PC-3 (cell line): ENCODE results near the gene FOXJ3. TPM values are rescaled to one million over a fixed set of nuclear protein-coding genes. Genes with fewer than 3 reads are reported as not detected.
A peak's percentile ranks its signal among the peaks of the same experiment; 100 is the strongest.

ENCODE experiments used
- ATAC-seq: fragments of 200-7000 bp; cut with Tn5 transposase; 2 replicates; pipeline ENCODE4 v1.9.1; 2020; ENCODE audit warnings: mild to moderate bottlenecking, moderate library complexity
- BruUV-seq: library from RNA; stranded (reverse); fragments of 400-500 nt; replicated peaks from 2 replicates; lab custom pipeline; 2021; lab: Mats Ljungman, UMichigan
- CTCF ChIA-PET: fragments of 300-600 bp; sonication (Branson Sonifier 250); formaldehyde crosslinking; loops from one replicate; lab custom pipeline; 2022; ENCODE audit warnings: antibody characterized with exemption; lab: Charles Lee
- POLR2A ChIA-PET: fragments of 300-600 bp; sonication (Branson Sonifier 250); formaldehyde crosslinking; loops from one replicate; lab custom pipeline; 2022; ENCODE audit warnings: antibody characterized with exemption; ENCODE audit not compliant: unreplicated experiment; lab: Charles Lee
- DNase-seq: peaks from one replicate; pipeline ENCODE4 v3.0.0-alpha.2; 2015
- H2AFZ ChIP-seq: fragments of 300-600 bp; sonication (generic); 2 replicates; pipeline ENCODE4 v1.6.0; 2016; ENCODE audit warnings: antibody characterized with exemption, low read length
- H3F3A ChIP-seq: fragments of 300-600 bp; sonication (generic); one replicate; pipeline ENCODE4 v1.6.0; 2017; ENCODE audit warnings: antibody characterized with exemption, low read length, control low read depth, mild to moderate bottlenecking; ENCODE audit not compliant: unreplicated experiment
- H3K27ac ChIP-seq: fragments of 300-600 bp; sonication (generic); 2 replicates; pipeline ENCODE4 v1.5.1; 2016; ENCODE audit warnings: mild to moderate bottlenecking, low read length
- H3K27me3 ChIP-seq: fragments of 300-600 bp; sonication (generic); 2 replicates; pipeline ENCODE4 v1.6.1; 2016; ENCODE audit warnings: low read length, mixed read lengths
- H3K36me3 ChIP-seq: fragments of 300-600 bp; sonication (generic); 2 replicates; pipeline ENCODE4 v1.6.1; 2016; ENCODE audit warnings: low read depth, mixed run types, low read length, mixed read lengths
- H3K4me1 ChIP-seq: fragments of 300-600 bp; sonication (generic); 2 replicates; pipeline ENCODE4 v1.5.1; 2016; ENCODE audit warnings: low read length; ENCODE audit not compliant: insufficient read depth
- H3K4me2 ChIP-seq: fragments of 300-600 bp; sonication (generic); 2 replicates; pipeline ENCODE4 v1.6.0; 2016; ENCODE audit warnings: low read length
- H3K4me3 ChIP-seq: fragments of 300-600 bp; sonication (generic); 2 replicates; pipeline ENCODE4 v1.5.1; 2016; ENCODE audit warnings: mild to moderate bottlenecking, low read length, mixed read lengths
- H3K79me2 ChIP-seq: fragments of 300-600 bp; sonication (generic); 2 replicates; pipeline ENCODE4 v1.6.1; 2017; ENCODE audit warnings: low read length, mixed read lengths
- H3K9ac ChIP-seq: fragments of 300-600 bp; sonication (generic); 2 replicates; pipeline ENCODE4 v1.6.0; 2016; ENCODE audit warnings: mild to moderate bottlenecking, low read length
- H3K9me2 ChIP-seq: fragments of 300-600 bp; sonication (generic); replicated peaks from 2 replicates; pipeline ENCODE4 v1.6.1; 2016; ENCODE audit warnings: mixed run types, low read length, mixed read lengths
- H3K9me3 ChIP-seq: fragments of 300-600 bp; sonication (generic); 2 replicates; pipeline ENCODE4 v1.6.1; 2016; ENCODE audit warnings: low read length, mixed read lengths
- H4K20me1 ChIP-seq: fragments of 300-600 bp; sonication (generic); 2 replicates; pipeline ENCODE4 v1.6.1; 2016; ENCODE audit warnings: low read length, mixed read lengths
- EZH2 ChIP-seq: fragments of 300-600 bp; sonication (generic); IDR thresholded peaks from one replicate; pipeline ENCODE4 v1.6.1; 2017; ENCODE audit warnings: antibody characterized with exemption, mild to moderate bottlenecking, low read length; ENCODE audit not compliant: unreplicated experiment
- EZH2phosphoT487 ChIP-seq: fragments of 300-600 bp; sonication (generic); IDR thresholded peaks from 2 replicates; pipeline ENCODE4 v1.6.1; 2018; ENCODE audit warnings: mild to moderate bottlenecking, antibody characterized with exemption, low read length, borderline replicate concordance
- intact Hi-C: fragments of 100-400 bp; cut with micrococcal nuclease; formaldehyde crosslinking; loops from 2 replicates; pipeline ENCODE4 v1.9.0; 2023
- total RNA-seq: library from RNA; depleted of rRNA; stranded (reverse); fragments of >200 nt; gene quantifications from 2 replicates; pipeline ENCODE4 v1.2.3, GENCODE V29; 2014
- TF ChIP-seq, protein P1 (sequence below): fragments of 300-600 bp; sonication (generic); conservative IDR thresholded peaks from 2 replicates; pipeline ENCODE4 v1.5.1; 2017; ENCODE audit warnings: antibody characterized with exemption, low read depth, mild to moderate bottlenecking, low read length

FOXJ3 gene
- total RNA-seq, 1 experiment from 2014 or later = 23.4 TPM

DNA sequence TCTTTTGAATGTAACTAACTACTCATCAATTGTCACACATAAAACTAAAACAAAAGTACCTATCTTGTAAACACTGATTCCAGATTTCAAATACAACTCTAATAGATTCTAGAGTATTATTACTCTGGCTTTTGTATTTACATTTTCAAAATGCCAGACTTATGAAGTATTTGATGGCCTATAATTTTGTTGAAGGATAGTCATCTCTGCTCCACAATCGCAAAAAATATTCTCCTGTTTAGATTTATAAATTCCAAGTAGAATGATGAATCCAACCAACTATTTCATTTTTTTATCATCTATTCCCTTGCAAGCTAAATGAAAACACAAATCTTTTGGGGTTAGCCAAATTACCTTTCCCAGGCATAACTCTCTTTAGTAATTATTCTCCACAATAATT is 95.5 kb downstream of the FOXJ3 start:
- no TSS peak for BruUV-seq
- Histone ChIP-seq H3K4me3 (no peak overlapping the region), H3K79me2 (peaks cover 86% of the 10 kb centered on the region), H3K9ac (no peak overlapping the region), H3K36me3 (peaks cover 15% of the 10 kb centered on the region; the same call in 1 of the 2 replicates), H4K20me1 (0 out of 2 replicates have a peak, but pooled peaks cover 5% of the 10 kb centered on the region), H3K9me3 (no peaks in the 10 kb centered on the region; the same call in 1 of the 2 replicates), H3K4me1 (no peaks in the 10 kb centered on the region), H2AFZ (no peak overlapping the region), H3F3A (no peaks in the 10 kb centered on the region), H3K27me3 (no peaks in the 10 kb centered on the region), H3K4me2 (no peak overlapping the region), H3K27ac (no peak overlapping the region), H3K9me2 (no peaks in the 10 kb centered on the region)
- ChIA-PET POLR2A (no interaction called here), CTCF (no interaction called here)
- DNase-seq (no peak), ATAC-seq (no peak)
- TF ChIP-seq, protein P1, sequence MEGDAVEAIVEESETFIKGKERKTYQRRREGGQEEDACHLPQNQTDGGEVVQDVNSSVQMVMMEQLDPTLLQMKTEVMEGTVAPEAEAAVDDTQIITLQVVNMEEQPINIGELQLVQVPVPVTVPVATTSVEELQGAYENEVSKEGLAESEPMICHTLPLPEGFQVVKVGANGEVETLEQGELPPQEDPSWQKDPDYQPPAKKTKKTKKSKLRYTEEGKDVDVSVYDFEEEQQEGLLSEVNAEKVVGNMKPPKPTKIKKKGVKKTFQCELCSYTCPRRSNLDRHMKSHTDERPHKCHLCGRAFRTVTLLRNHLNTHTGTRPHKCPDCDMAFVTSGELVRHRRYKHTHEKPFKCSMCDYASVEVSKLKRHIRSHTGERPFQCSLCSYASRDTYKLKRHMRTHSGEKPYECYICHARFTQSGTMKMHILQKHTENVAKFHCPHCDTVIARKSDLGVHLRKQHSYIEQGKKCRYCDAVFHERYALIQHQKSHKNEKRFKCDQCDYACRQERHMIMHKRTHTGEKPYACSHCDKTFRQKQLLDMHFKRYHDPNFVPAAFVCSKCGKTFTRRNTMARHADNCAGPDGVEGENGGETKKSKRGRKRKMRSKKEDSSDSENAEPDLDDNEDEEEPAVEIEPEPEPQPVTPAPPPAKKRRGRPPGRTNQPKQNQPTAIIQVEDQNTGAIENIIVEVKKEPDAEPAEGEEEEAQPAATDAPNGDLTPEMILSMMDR = no peak
- TF ChIP-seq EZH2 (no peak), EZH2phosphoT487 (no peak)
- intact Hi-C loops = no loop called here

DNA sequence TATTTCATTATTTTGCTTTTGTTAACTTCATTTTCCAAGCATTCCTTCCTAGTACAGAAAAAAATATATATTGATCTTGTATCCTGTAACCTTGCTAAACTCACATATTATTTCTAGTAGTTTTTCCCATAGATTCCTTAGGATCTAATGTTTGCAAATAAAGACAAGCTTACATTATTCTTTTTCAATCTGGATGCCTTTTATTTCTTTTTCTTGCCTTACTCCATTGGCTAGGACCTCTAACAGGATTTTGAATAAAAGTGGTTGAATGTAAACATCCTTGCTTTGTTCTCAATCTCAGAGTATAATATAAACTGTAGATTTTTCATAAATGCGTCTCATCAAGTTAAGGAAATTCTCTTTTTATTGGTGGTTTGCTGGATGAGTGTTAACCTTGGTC is 96.0 kb downstream of the FOXJ3 start:
- TF ChIP-seq, protein P1 = no peak
- no peak for TF ChIP-seq EZH2
- TF ChIP-seq EZH2phosphoT487 = no peak
- H3K79me2 ChIP-seq = peaks cover 81% of the 10 kb centered on the region
- POLR2A ChIA-PET = no interaction called here
- no peak overlapping the region for H3K4me3 ChIP-seq
- CTCF ChIA-PET = no interaction called here
- no peak overlapping the region for H3K9ac ChIP-seq
- H3K27ac ChIP-seq = no peak overlapping the region
- 0 out of 2 replicates have a peak, but pooled peaks cover 3% of the 10 kb centered on the region for H4K20me1 ChIP-seq
- H3K9me3 ChIP-seq = no peaks in the 10 kb centered on the region; the same call in 1 of the 2 replicates
- ATAC-seq = no peak
- DNase-seq = no peak
- intact Hi-C loops = no loop called here
- no TSS peak for BruUV-seq
- H3F3A ChIP-seq = no peaks in the 10 kb centered on the region
- no peak overlapping the region for H2AFZ ChIP-seq
- no peaks in the 10 kb centered on the region for H3K4me1 ChIP-seq
- H3K36me3 ChIP-seq = peaks cover 13% of the 10 kb centered on the region; the same call in 1 of the 2 replicates
- H3K9me2 ChIP-seq = no peaks in the 10 kb centered on the region
- H3K4me2 ChIP-seq = no peak overlapping the region
- H3K27me3 ChIP-seq = no peaks in the 10 kb centered on the region

DNA sequence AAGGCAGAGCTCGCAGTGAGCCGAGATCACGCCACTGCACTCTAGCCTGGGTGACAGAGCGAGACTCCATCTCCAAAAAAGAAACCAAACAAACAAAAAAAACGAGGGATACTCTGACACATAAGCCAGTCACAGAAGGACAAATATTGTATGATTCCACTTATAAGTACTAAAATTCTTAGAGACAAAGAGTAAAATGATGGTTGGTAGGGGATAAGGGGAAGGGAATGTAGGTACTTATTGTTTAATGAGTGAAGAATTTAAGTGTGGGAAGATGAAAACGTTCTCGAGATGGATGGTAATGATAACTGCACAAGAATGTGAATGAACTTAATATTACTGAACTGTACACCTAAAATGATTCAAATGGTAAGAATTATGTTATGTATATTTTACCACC is 103.8 kb downstream of the FOXJ3 start:
- no peaks in the 10 kb centered on the region for H3K27me3 ChIP-seq
- no peak overlapping the region for H3K4me3 ChIP-seq
- intact Hi-C loops = no loop called here
- H3K27ac ChIP-seq = peak overlapping the region; percentile 52
- peak overlapping the region; percentile 60 for H3K4me2 ChIP-seq
- peak; percentile 61 for DNase-seq
- ATAC-seq = peak; percentile 51
- ChIA-PET CTCF (no interaction called here), POLR2A (no interaction called here)
- no peaks in the 10 kb centered on the region; the same call in 1 of the 2 replicates for H3K9me3 ChIP-seq
- no peak for TF ChIP-seq EZH2
- TF ChIP-seq EZH2phosphoT487 = no peak
- TF ChIP-seq, protein P1 = no peak
- no peaks in the 10 kb centered on the region for H3K9me2 ChIP-seq
- no peaks in the 10 kb centered on the region for H3F3A ChIP-seq
- H3K9ac ChIP-seq = no peak overlapping the region
- no TSS peak for BruUV-seq
- peaks cover 42% of the 10 kb centered on the region for H3K79me2 ChIP-seq
- no peak overlapping the region for H2AFZ ChIP-seq
- H3K4me1 ChIP-seq = no peaks in the 10 kb centered on the region
- H3K36me3 ChIP-seq = peaks cover 6% of the 10 kb centered on the region; the same call in 1 of the 2 replicates
- no peaks in the 10 kb centered on the region for H4K20me1 ChIP-seq
